HCT116 (cell line): ENCODE measurements around the gene RUFY2.

Experiments
- EGR1 ChIP-seq: IDR thresholded peaks from 2 replicates; pipeline ENCODE4 v1.6.1; 2012; ENCODE audit warnings: low read depth
- FOSL1 ChIP-seq: IDR thresholded peaks from 2 replicates; pipeline ENCODE4 v1.6.1; 2012; ENCODE audit warnings: low read depth
- POLR2A ChIP-seq: IDR thresholded peaks from 2 replicates; pipeline ENCODE4 v1.7.0; 2011; ENCODE audit warnings: borderline replicate concordance; ENCODE audit not compliant: insufficient read depth, insufficient read length; ENCODE audit errors: extremely low read depth
- SP1 ChIP-seq: IDR thresholded peaks from 2 replicates; pipeline ENCODE4 v1.6.1; 2012; ENCODE audit warnings: low read depth
- SRF ChIP-seq: IDR thresholded peaks from 2 replicates; pipeline ENCODE4 v1.6.1; 2012; ENCODE audit warnings: low read depth
- TCF7L2 ChIP-seq: IDR thresholded peaks from 2 replicates; pipeline ENCODE4 v1.7.0; 2011; ENCODE audit warnings: borderline replicate concordance, inconsistent platforms; ENCODE audit not compliant: insufficient read depth, insufficient read length; ENCODE audit errors: extremely low read depth
- TF ChIP-seq, protein P1 (sequence below), 3 experiments: fragments of 200-600 bp in 1 of 3; sonication (generic) in 1 of 3; IDR thresholded peaks in 2 of 3; conservative IDR thresholded peaks in 1 of 3; 2 replicates each; pipeline ENCODE4 v1.5.1; 2012 to 2017; ENCODE audit warnings: low read depth in 2 of 3, low read length in 2 of 3, antibody characterized with exemption in 1 of 3, borderline replicate concordance in 1 of 3, control low read depth in 1 of 3, mild to moderate bottlenecking in 1 of 3, mixed read lengths in 1 of 3, mixed run types in 1 of 3, moderate library complexity in 1 of 3; ENCODE audit not compliant: insufficient read depth in 1 of 3
- TF ChIP-seq, protein P2 (sequence below): IDR thresholded peaks from 2 replicates; pipeline ENCODE4 v1.6.1; 2012

DNA sequence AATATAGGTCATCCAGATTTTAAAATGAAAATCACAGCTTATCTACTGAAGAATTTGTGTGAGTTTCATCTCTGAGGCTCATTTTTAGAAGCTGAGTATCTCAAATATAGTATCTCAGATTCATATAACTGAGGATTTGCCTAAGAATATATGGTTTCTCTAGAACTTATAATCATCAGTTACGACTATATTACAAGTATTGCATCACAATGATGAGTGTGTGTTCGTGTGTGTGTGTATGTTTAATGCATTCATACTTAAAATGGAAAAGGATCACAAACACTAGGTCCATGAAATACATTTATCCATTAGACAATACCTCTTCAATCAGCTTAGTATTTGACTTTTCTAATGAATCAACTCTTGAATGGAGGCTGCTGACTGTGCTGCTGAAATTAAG lies 21.3 kb downstream of the RUFY2 start:
- TF ChIP-seq, protein P1, sequence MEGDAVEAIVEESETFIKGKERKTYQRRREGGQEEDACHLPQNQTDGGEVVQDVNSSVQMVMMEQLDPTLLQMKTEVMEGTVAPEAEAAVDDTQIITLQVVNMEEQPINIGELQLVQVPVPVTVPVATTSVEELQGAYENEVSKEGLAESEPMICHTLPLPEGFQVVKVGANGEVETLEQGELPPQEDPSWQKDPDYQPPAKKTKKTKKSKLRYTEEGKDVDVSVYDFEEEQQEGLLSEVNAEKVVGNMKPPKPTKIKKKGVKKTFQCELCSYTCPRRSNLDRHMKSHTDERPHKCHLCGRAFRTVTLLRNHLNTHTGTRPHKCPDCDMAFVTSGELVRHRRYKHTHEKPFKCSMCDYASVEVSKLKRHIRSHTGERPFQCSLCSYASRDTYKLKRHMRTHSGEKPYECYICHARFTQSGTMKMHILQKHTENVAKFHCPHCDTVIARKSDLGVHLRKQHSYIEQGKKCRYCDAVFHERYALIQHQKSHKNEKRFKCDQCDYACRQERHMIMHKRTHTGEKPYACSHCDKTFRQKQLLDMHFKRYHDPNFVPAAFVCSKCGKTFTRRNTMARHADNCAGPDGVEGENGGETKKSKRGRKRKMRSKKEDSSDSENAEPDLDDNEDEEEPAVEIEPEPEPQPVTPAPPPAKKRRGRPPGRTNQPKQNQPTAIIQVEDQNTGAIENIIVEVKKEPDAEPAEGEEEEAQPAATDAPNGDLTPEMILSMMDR (IDR thresholded peaks at IDR 0.05 in 2 of 3, conservative IDR thresholded peaks at IDR 0.05 in 1 of 3; ENCODE audit: borderline replicate concordance in 1 of 3, insufficient read depth in 1 of 3, low read depth in 2 of 3, low read length in 2 of 3), result no peak
- TF ChIP-seq SRF (no peak), POLR2A (no peak), EGR1 (no peak), SP1 (no peak), TCF7L2 (no peak), FOSL1 (no peak)
- TF ChIP-seq, protein P2, sequence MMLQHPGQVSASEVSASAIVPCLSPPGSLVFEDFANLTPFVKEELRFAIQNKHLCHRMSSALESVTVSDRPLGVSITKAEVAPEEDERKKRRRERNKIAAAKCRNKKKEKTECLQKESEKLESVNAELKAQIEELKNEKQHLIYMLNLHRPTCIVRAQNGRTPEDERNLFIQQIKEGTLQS, result no peak
